ENCODE measurements around the gene GUCA2A. TPM values are rescaled to one million over a fixed set of nuclear protein-coding genes. Genes with fewer than 3 reads are reported as not detected.

GUCA2A gene
- total and polyA plus RNA-seq, 2 of the 8 experiments (the other 6 are each of a cell fraction or from before 2014, with no cell fraction given), result not detected

DNA sequence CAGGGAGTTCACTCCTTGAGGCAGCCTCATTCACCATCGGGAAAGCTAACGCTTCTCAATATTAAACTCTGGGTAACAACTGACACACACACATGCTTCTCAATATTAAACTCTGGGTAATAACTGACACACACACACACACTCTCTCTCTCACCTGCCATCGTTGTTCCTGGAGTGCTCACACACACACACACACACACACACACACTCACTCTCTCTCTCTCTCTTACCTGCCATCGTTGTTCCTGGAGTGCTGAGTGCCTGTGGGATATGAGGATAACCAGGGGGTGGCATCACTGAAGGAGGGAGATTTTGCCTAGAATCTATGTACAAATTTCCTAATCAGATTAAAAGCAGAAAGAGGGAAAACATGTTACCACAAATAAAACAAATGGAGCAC, 17.1 kb upstream of the GUCA2A start (continued):
- TF ChIP-seq RXRA (IDR thresholded peaks at IDR 0.05; ENCODE audit: insufficient read depth, low read depth, low read length), result no peak

Measured in H1 (cell line).